HFFc6 (cell line): ENCODE results near the gene MADCAM1. TPM values are rescaled to one million over a fixed set of nuclear protein-coding genes. Genes with fewer than 3 reads are reported as not detected.

ENCODE experiments used
- DNase-seq: peaks from one replicate; pipeline ENCODE4 v3.0.0-alpha.2; 2018
- H3K27ac Mint-ChIP-seq: 2 replicates; pipeline ENCODE4 v1.8.0; 2020; ENCODE audit warnings: mild to moderate bottlenecking, mixed read lengths
- H3K27me3 Mint-ChIP-seq: 2 replicates; pipeline ENCODE4 v1.8.0; 2021; ENCODE audit warnings: mild to moderate bottlenecking, moderate library complexity, mixed read lengths; ENCODE audit not compliant: insufficient read depth
- H3K36me3 Mint-ChIP-seq: 2 replicates; pipeline ENCODE4 v1.8.0; 2021; ENCODE audit warnings: low read depth, mixed read lengths
- H3K4me1 Mint-ChIP-seq: 2 replicates; pipeline ENCODE4 v1.8.0; 2020; ENCODE audit warnings: low read depth, mixed read lengths
- H3K4me3 Mint-ChIP-seq: 2 replicates; pipeline ENCODE4 v1.8.0; 2020; ENCODE audit warnings: mild to moderate bottlenecking, moderate library complexity, mixed read lengths
- H3K9me3 Mint-ChIP-seq: 2 replicates; pipeline ENCODE4 v1.8.0; 2020; ENCODE audit warnings: mild to moderate bottlenecking, mixed read lengths
- CTCF ChIP-seq: fragments of 200-600 bp; sonication (generic); IDR thresholded peaks from 2 replicates; pipeline ENCODE4 v1.5.0; 2021; ENCODE audit warnings: antibody characterized with exemption, mild to moderate bottlenecking
- total RNA-seq, 6 experiments: library from RNA; stranded (reverse); fragmentation: NEBNext Ultra II Directional; extraction: Animal tissue kit (Norgen Biotek cat#: 25700); gene quantifications; 2 replicates in 1 of 6; 3 replicates in 5 of 6; pipeline ENCODE4 v1.2.3, GENCODE V29; 2021

Gene MADCAM1
- total RNA-seq, 6 experiments from 2014 or later = 0.11 to 0.47 (median 0.21) TPM

- no peak for DNase-seq
- H3K36me3 Mint-ChIP-seq = peaks cover 9% of the 10 kb centered on the region
- TF ChIP-seq CTCF = no peak
- no peak overlapping the region for H3K27ac Mint-ChIP-seq
- no peaks in the 10 kb centered on the region; the same call in 1 of the 2 replicates for H3K9me3 Mint-ChIP-seq
- H3K4me1 Mint-ChIP-seq = no peaks in the 10 kb centered on the region
- no peak overlapping the region for H3K4me3 Mint-ChIP-seq
- peaks cover 1% of the 10 kb centered on the region; the same call in 1 of the 2 replicates for H3K27me3 Mint-ChIP-seq
These were observed 28.7 kb downstream of the MADCAM1 start for GRCh38 chr19:525029-525428.

GRCh38 chr19:525857-526419 lies 29.7 kb downstream of the MADCAM1 start:
- Mint-ChIP-seq H3K4me3 (no peak overlapping the region), H3K9me3 (no peaks in the 10 kb centered on the region; the same call in 1 of the 2 replicates), H3K27me3 (peaks cover 1% of the 10 kb centered on the region; the same call in 1 of the 2 replicates), H3K36me3 (peaks cover 6% of the 10 kb centered on the region), H3K27ac (no peak overlapping the region), H3K4me1 (no peaks in the 10 kb centered on the region)
- TF ChIP-seq CTCF = no peak
- DNase-seq = no peak

- H3K9me3 Mint-ChIP-seq = no peaks in the 10 kb centered on the region
These were observed 34.1 kb downstream of the MADCAM1 start for GRCh38 chr19:530134-531008.

GRCh38 chr19:531009-531752 lies 34.9 kb downstream of the MADCAM1 start:
- DNase-seq = peak; percentile 54
- peaks cover 15% of the 10 kb centered on the region for H3K4me1 Mint-ChIP-seq
- H3K27ac Mint-ChIP-seq = peak overlapping the region; percentile 54
- peaks cover 1% of the 10 kb centered on the region; the same call in 1 of the 2 replicates for H3K27me3 Mint-ChIP-seq
- TF ChIP-seq CTCF = peak; percentile 20; the same call in 1 of the 2 replicates
- H3K9me3 Mint-ChIP-seq = no peaks in the 10 kb centered on the region
- no peaks in the 10 kb centered on the region for H3K36me3 Mint-ChIP-seq
- H3K4me3 Mint-ChIP-seq = peak overlapping the region; percentile 82

More at GRCh38 chr19:530134-531008, 34.1 kb downstream of the MADCAM1 start:
- DNase-seq = no peak
- Mint-ChIP-seq H3K4me1 (peaks cover 15% of the 10 kb centered on the region), H3K4me3 (peak overlapping the region; percentile 82), H3K27ac (peak overlapping the region; percentile 54; the same call in 1 of the 2 replicates), H3K36me3 (no peaks in the 10 kb centered on the region), H3K27me3 (peaks cover 1% of the 10 kb centered on the region; the same call in 1 of the 2 replicates)
- no peak for TF ChIP-seq CTCF

- no peak for TF ChIP-seq CTCF
- no peak for DNase-seq
- peak within 1 kb of the TSS; percentile 88 for H3K27ac Mint-ChIP-seq
- no peaks in the 10 kb centered on the region; the same call in 1 of the 2 replicates for H3K27me3 Mint-ChIP-seq
- H3K4me1 Mint-ChIP-seq = peaks cover 15% of the 10 kb centered on the region
- H3K36me3 Mint-ChIP-seq = no peaks in the 10 kb centered on the region
- peak within 1 kb of the TSS; percentile 90 for H3K4me3 Mint-ChIP-seq
- no peaks in the 10 kb centered on the region for H3K9me3 Mint-ChIP-seq
These were observed 35.7 kb downstream of the MADCAM1 start, which contains the start of gene CDC34 for GRCh38 chr19:531753-532560. Gene CDC34, plus strand, starts transcription at chr19:531760. Its CDS starts 172 bp downstream, at chr19:531932.
